GM12873 (cell line): ENCODE results near the gene ENKD1.

Source experiments
- TF ChIP-seq, protein P1 (sequence below): IDR thresholded peaks from 2 replicates; pipeline ENCODE4 v1.5.1; 2012; ENCODE audit warnings: low read depth, mild to moderate bottlenecking, moderate library complexity, low read length, control low read depth; ENCODE audit not compliant: insufficient read depth; ENCODE audit errors: missing control alignments

The ENKD1 gene

DNA sequence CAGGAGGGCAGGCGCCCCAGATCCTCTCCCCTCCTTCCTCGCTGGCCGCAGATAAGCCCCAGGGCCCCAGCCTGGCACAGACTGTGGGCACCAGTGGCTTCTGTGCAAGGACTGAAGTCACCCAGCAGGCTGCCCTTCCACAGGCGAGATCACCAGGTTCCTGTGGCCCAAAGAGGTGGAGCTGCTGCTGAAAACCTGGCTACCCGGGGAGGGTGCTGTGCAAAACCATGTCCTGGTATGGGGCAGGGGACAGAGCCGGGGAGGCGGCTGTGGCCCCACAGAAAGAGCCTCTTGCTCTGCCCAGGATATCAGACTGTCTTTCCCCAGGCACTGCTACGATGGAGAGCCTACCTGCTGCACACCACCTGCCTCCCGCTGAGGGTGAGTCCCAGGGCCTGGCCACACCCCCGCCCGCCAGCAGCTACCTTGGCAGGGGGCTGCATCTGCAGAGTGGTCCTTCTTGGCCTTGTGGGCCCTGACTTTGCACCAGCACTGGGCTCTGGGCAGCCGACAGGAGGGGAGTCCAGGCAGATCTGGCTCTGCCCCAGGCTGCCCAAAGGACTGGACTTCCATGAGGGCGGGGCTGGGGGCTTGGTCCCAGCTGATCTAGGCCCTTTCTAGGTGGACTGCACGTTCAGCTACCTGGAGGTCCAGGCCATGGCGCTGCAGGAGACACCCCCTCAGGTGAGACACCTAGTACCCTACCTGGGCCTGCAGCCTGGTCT lies 21.0 kb downstream of the ENKD1 start:
- TF ChIP-seq, protein P1, sequence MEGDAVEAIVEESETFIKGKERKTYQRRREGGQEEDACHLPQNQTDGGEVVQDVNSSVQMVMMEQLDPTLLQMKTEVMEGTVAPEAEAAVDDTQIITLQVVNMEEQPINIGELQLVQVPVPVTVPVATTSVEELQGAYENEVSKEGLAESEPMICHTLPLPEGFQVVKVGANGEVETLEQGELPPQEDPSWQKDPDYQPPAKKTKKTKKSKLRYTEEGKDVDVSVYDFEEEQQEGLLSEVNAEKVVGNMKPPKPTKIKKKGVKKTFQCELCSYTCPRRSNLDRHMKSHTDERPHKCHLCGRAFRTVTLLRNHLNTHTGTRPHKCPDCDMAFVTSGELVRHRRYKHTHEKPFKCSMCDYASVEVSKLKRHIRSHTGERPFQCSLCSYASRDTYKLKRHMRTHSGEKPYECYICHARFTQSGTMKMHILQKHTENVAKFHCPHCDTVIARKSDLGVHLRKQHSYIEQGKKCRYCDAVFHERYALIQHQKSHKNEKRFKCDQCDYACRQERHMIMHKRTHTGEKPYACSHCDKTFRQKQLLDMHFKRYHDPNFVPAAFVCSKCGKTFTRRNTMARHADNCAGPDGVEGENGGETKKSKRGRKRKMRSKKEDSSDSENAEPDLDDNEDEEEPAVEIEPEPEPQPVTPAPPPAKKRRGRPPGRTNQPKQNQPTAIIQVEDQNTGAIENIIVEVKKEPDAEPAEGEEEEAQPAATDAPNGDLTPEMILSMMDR, result no peak

DNA sequence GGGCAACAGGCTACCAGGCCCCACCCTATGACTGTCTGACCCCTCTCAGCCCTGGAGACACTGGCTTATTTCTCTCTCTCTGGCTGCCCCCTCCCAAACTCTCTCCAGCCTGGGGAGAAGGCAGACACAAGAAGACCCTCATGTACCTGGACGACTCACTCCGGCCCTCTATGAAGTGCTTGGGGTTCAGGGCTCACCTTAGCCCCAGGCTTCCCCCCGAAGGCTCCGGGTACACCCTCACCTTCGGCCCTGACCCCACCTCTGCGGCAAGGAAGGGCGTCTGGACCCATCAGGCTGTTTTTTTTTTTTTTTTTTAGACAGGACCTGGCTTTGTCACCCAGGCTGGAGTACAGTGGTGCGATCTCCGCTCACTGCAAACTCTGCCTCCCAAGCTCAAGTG lies 22.5 kb downstream of the ENKD1 start:
- TF ChIP-seq, protein P1, result no peak

DNA sequence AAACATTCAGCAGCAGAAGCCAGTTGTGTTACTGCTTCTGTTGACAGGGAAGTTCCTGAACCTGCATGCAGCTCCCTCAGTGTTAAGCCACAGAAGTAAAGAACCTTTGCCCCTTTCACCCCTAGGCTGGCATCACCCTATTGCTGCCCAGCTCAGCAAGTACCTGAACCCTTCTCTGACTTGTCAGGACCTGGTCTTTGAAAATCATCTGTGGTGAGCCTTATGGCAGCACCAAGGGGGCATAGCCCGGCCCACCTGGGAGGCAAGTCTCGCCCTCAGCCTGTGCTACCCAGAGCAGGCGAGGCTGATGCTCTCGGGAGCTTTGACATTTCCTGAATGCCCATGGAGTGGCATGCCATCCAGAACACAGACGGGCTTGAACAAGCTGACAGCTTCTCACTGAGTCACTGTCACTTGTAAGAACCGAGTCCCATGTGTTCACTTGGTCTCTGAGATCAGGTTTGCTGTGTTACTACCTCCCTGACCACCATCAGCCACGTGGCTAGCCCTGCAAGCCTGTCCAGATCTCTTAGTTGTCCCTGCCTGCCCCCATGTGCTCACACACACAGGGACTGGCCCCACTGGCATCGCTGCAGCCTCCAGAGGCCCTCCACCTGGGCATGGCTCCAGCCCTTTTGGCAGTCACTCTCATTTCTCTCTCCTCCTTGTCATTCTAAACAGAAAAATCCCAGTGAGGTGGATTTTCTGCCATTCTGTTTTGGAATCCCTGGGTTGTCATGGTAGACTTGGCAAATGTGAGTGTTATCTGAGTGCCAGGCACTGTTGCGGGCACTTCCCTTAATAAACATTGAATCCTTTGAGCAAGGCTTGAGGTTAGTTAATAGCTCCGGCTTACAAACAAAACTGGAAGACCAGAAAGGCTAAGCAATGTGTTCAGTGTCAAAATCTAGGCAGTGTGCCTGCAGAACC lies 24.5 kb downstream of the ENKD1 start:
- TF ChIP-seq, protein P1, result no peak

DNA sequence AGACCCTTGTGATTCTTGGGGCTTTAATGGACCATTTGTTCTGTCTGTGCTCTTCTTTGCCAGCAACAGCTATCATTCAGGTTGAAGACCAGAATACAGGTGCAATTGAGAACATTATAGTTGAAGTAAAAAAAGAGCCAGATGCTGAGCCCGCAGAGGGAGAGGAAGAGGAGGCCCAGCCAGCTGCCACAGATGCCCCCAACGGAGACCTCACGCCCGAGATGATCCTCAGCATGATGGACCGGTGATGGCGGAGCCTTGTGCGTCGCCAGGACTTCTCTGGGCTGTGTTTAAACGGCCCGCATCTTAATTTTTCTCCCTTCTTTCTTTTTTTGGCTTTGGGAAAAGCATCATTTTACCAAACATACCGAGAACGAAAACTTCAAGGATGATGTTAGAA lies 28.9 kb downstream of the ENKD1 start:
- TF ChIP-seq, protein P1, result no peak

DNA sequence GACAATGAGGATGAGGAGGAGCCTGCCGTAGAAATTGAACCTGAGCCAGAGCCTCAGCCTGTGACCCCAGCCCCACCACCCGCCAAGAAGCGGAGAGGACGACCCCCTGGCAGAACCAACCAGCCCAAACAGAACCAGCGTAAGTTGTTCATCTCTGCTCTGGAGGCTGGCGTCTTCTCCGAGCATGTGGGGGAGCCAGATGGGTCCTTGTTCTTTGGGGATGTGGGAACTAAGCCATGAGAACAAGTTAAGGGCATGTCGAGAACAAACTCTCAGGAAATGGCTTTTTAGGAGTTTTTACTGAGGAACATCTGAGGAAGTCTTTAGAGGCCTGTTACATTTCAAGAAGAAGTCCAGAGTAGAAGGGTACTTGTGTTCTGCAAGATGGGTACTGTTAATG lies 29.8 kb downstream of the ENKD1 start:
- TF ChIP-seq, protein P1, result no peak

DNA sequence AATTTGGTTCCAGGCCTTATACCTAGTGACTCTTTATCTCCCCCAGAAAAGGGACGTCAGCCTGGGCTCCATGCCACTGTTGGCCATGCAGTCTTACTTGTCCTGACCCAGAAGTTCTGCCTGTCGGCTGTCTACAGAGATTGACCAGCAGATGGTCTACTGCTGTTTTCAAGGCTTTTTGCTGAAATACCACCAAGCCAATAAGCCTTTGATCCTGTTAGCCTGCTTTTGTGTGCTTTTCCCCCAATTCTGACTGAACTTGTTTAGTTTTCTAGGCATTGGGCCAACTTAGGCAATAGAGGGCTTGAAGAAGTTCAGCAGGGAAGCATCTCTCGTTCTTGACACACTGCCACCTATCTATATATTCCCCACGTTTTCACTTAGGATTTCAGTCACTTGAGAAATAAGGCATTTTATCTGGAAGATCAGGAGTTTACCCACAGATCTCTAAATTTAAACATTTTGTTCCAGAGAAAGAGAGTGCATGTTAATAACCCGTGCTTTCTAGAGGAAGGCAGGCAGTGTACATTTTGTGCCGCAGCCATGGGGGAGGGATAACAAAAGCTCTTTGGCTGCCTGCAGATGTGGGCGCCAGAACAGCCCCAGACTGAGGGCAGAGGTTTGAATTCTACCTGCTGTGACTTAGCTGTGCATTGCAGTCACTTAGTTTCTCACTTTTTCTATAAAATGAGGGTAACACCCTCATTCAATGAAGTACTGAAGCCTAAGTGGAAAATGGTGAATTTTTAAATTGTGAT lies 34.0 kb downstream of the ENKD1 start:
- TF ChIP-seq, protein P1, result no peak

DNA sequence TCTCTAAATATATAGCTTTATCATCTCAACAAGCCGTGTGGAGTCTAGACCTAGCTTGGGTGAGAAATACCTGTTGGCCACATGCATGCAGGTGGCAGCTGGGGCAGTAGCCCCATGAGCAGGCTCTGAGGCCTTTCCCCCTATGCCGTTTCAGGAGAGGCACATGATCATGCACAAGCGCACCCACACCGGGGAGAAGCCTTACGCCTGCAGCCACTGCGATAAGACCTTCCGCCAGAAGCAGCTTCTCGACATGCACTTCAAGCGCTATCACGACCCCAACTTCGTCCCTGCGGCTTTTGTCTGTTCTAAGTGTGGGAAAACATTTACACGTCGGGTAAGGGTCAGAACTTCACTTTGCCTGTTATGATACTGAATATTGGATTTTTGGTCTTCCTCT lies 38.3 kb downstream of the ENKD1 start:
- TF ChIP-seq, protein P1, result no peak
